H1 (cell line): Measurements from ENCODE around the gene CRABP2.

ENCODE experiments used
- BRCA1 ChIP-seq: IDR thresholded peaks from 2 replicates; pipeline ENCODE4 v1.6.1; 2012; ENCODE audit warnings: low read depth, low read length, improper control_type of control experiment
- CEBPB ChIP-seq: IDR thresholded peaks from 2 replicates; pipeline ENCODE4 v1.6.1; 2012; ENCODE audit warnings: low read depth, low read length
- CTCF ChIP-seq, 3 experiments: IDR thresholded peaks; 1 replicate in 2 of 3; 2 replicates in 1 of 3; pipeline versions ENCODE4 v1.5.1 to v1.6.1; 2011; ENCODE audit warnings: low read length in 3 of 3, mild to moderate bottlenecking in 3 of 3, inconsistent platforms in 2 of 3, low read depth in 1 of 3, moderate library complexity in 1 of 3; ENCODE audit not compliant: insufficient read depth in 1 of 3; ENCODE audit errors: control extremely low read depth in 1 of 3
- EP300 ChIP-seq, 2 experiments: IDR thresholded peaks; 1 replicate in 1 of 2; 2 replicates in 1 of 2; pipeline ENCODE4 v1.6.1; 2011 to 2012; ENCODE audit warnings: low read depth in 2 of 2, low read length in 2 of 2, mild to moderate bottlenecking in 2 of 2, borderline replicate concordance in 1 of 2, inconsistent platforms in 1 of 2, moderate library complexity in 1 of 2
- EZH2 ChIP-seq: fragments of 200-600 bp; sonication (generic); IDR thresholded peaks from 2 replicates; pipeline ENCODE4 v1.7.1; 2012; ENCODE audit warnings: low read depth, mild to moderate bottlenecking, moderate library complexity, low read length, inconsistent platforms; ENCODE audit not compliant: severe bottlenecking
- FOSL1 ChIP-seq: IDR thresholded peaks from 2 replicates; pipeline ENCODE4 v1.6.1; 2011; ENCODE audit warnings: mild to moderate bottlenecking, low read depth, low read length, moderate library complexity; ENCODE audit not compliant: insufficient read depth
- KDM1A ChIP-seq: fragments of 200-600, 300-600 bp; sonication (generic); IDR thresholded peaks from 2 replicates; pipeline ENCODE4 v1.7.1; 2016; ENCODE audit warnings: mild to moderate bottlenecking, low read length, borderline replicate concordance
- NANOG ChIP-seq: IDR thresholded peaks from 2 replicates; pipeline ENCODE4 v1.6.1; 2011; ENCODE audit warnings: low read length, low read depth, mild to moderate bottlenecking, inconsistent platforms; ENCODE audit not compliant: insufficient read depth, poor library complexity, severe bottlenecking
- POLR2A ChIP-seq, 2 experiments: IDR thresholded peaks; 1 replicate in 1 of 2; 2 replicates in 1 of 2; pipeline ENCODE4 v1.6.1; 2011; ENCODE audit warnings: low read depth in 2 of 2, low read length in 2 of 2, mild to moderate bottlenecking in 2 of 2; ENCODE audit errors: control extremely low read depth in 1 of 2
- POLR2AphosphoS5 ChIP-seq: IDR thresholded peaks from 2 replicates; pipeline ENCODE4 v1.6.1; 2011; ENCODE audit warnings: low read depth, low read length
- RAD21 ChIP-seq, 2 experiments: IDR thresholded peaks in 1 of 2; conservative IDR thresholded peaks in 1 of 2; 2 replicates each; pipeline ENCODE4 v1.6.1; 2011; ENCODE audit warnings: low read depth in 2 of 2, low read length in 2 of 2, improper control_type of control experiment in 1 of 2, inconsistent platforms in 1 of 2, mild to moderate bottlenecking in 1 of 2, moderate library complexity in 1 of 2
- TCF12 ChIP-seq: IDR thresholded peaks from 2 replicates; pipeline ENCODE4 v1.6.1; 2011; ENCODE audit warnings: low read depth, mild to moderate bottlenecking, low read length
- ZNF274 ChIP-seq: IDR thresholded peaks from 2 replicates; pipeline ENCODE4 v1.7.0; 2012; ENCODE audit warnings: low read length, borderline replicate concordance; ENCODE audit errors: extremely low read depth
- TF ChIP-seq, protein P1 (sequence below): IDR thresholded peaks from 2 replicates; pipeline ENCODE4 v1.6.1; 2012; ENCODE audit warnings: inconsistent platforms

GRCh38 chr1:156703336-156703735 lies 2.0 kb downstream of the CRABP2 start:
- TF ChIP-seq EP300 (IDR thresholded peaks at IDR 0.05; ENCODE audit: borderline replicate concordance in 1 of 2, low read depth in 2 of 2, low read length in 2 of 2): no peak
- TF ChIP-seq BRCA1: no peak
- TF ChIP-seq NANOG: no peak
- TF ChIP-seq TCF12: no peak
- TF ChIP-seq, protein P1, sequence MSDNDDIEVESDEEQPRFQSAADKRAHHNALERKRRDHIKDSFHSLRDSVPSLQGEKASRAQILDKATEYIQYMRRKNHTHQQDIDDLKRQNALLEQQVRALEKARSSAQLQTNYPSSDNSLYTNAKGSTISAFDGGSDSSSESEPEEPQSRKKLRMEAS: no peak
- no peak for TF ChIP-seq KDM1A
- no peak for TF ChIP-seq CTCF (IDR thresholded peaks at IDR 0.05; ENCODE audit: control extremely low read depth in 1 of 3, insufficient read depth in 1 of 3, low read depth in 1 of 3, low read length in 3 of 3)
- no peak for TF ChIP-seq CEBPB
- TF ChIP-seq EZH2: no peak
- no peak for TF ChIP-seq ZNF274
- no peak for TF ChIP-seq POLR2A (IDR thresholded peaks at IDR 0.05; ENCODE audit: control extremely low read depth in 1 of 2, low read depth in 2 of 2, low read length in 2 of 2)
- TF ChIP-seq FOSL1: no peak
- TF ChIP-seq POLR2AphosphoS5: no peak
- TF ChIP-seq RAD21 (IDR thresholded peaks at IDR 0.05 in 1 of 2, conservative IDR thresholded peaks at IDR 0.05 in 1 of 2; ENCODE audit: low read depth in 2 of 2, low read length in 2 of 2): no peak
